Keratinocyte (primary cell): ENCODE data around the gene CDC6. TPM values are rescaled to one million over a fixed set of nuclear protein-coding genes. Genes with fewer than 3 reads are reported as not detected.
A peak's percentile ranks its signal among the peaks of the same experiment; 100 is the strongest.

Experiments used
- DNase-seq: peaks from one replicate; pipeline ENCODE4 v3.0.0-alpha.2; 2011; ENCODE audit warnings: low read depth, missing footprints, low spot score
- FAIRE-seq: peaks from 2 replicates; lab custom pipeline; 2011; peaks lifted over from hg19 to GRCh38; lab: Jason Lieb, UNC
- H2AFZ ChIP-seq: 2 replicates; pipeline ENCODE4 v1.6.0; 2012; ENCODE audit warnings: low read length, control low read depth, inconsistent platforms; ENCODE audit not compliant: control insufficient read depth
- H3K27ac ChIP-seq: 2 replicates; pipeline ENCODE4 v1.5.1; 2011; ENCODE audit warnings: low read length; ENCODE audit not compliant: control insufficient read depth, insufficient read depth
- H3K27me3 ChIP-seq: 3 replicates; pipeline ENCODE4 v1.6.0; 2011; ENCODE audit warnings: low read length; ENCODE audit not compliant: control insufficient read depth, insufficient read depth; ENCODE audit errors: extremely low read depth
- H3K36me3 ChIP-seq, 2 experiments: 2 replicates in 1 of 2; 3 replicates in 1 of 2; pipeline ENCODE4 v1.5.1; 2011; ENCODE audit warnings: low read length in 2 of 2, mild to moderate bottlenecking in 1 of 2; ENCODE audit not compliant: control insufficient read depth in 2 of 2, insufficient read depth in 2 of 2; ENCODE audit errors: extremely low read depth in 1 of 2
- H3K4me1 ChIP-seq: 3 replicates; pipeline ENCODE4 v1.5.1; 2011; ENCODE audit warnings: low read length; ENCODE audit not compliant: control insufficient read depth, insufficient read depth; ENCODE audit errors: extremely low read depth
- H3K4me2 ChIP-seq: 3 replicates; pipeline ENCODE4 v1.6.0; 2011; ENCODE audit warnings: low read depth, low read length; ENCODE audit not compliant: control insufficient read depth, insufficient read depth; ENCODE audit errors: extremely low read depth
- H3K4me3 ChIP-seq, 3 experiments: fragments of 200-600 bp in 1 of 3; sonication (generic) in 1 of 3; 2 replicates in 2 of 3; 3 replicates in 1 of 3; pipeline ENCODE4 v1.5.1; 2011 to 2016; ENCODE audit warnings: low read length in 3 of 3, mild to moderate bottlenecking in 3 of 3, control low read depth in 2 of 3, inconsistent platforms in 1 of 3, low read depth in 1 of 3, mixed read lengths in 1 of 3, mixed run types in 1 of 3, moderate library complexity in 1 of 3; ENCODE audit not compliant: control insufficient read depth in 2 of 3, insufficient read depth in 2 of 3; ENCODE audit errors: extremely low read depth in 1 of 3
- H3K79me2 ChIP-seq: 2 replicates; pipeline ENCODE4 v1.6.0; 2012; ENCODE audit warnings: low read length; ENCODE audit not compliant: control insufficient read depth, insufficient read depth
- H3K9ac ChIP-seq: 3 replicates; pipeline ENCODE4 v1.6.0; 2011; ENCODE audit warnings: low read length; ENCODE audit not compliant: control insufficient read depth, insufficient read depth; ENCODE audit errors: extremely low read depth
- H3K9me1 ChIP-seq: 3 replicates; pipeline ENCODE4 v1.6.0; 2011; ENCODE audit warnings: low read length; ENCODE audit not compliant: control insufficient read depth, insufficient read depth; ENCODE audit errors: extremely low read depth
- H3K9me3 ChIP-seq: 2 replicates; pipeline ENCODE4 v1.5.1; 2012; ENCODE audit warnings: low read depth, low read length; ENCODE audit not compliant: control insufficient read depth
- H4K20me1 ChIP-seq: 3 replicates; pipeline ENCODE4 v1.6.0; 2011; ENCODE audit warnings: low read length; ENCODE audit not compliant: control insufficient read depth, insufficient read depth; ENCODE audit errors: extremely low read depth
- EZH2 ChIP-seq: IDR thresholded peaks from one replicate; pipeline ENCODE4 v1.6.1; 2012; ENCODE audit warnings: inconsistent platforms, mild to moderate bottlenecking, low read length, moderate library complexity
- dilution Hi-C: fragments of 300-500 bp; cut with MboI; formaldehyde crosslinking; loops from one replicate; pipeline ENCODE4 v1.7.0; 2020; ENCODE audit warnings: low sequenced_read_pairs; ENCODE audit not compliant: extremely low pct_ligation_motif_present
- polyA plus RNA-seq, 5 experiments: library from polyadenylated mRNA; depleted of rRNA in 3 of 5; stranded (reverse) in 3 of 5; stranded (forward) in 1 of 5; unstranded in 1 of 5; fragments of >200 nt; gene quantifications; 1 replicate in 1 of 5; 2 replicates in 3 of 5; 3 replicates in 1 of 5; pipeline versions ENCODE4 v1.2.1 to v1.2.3, GENCODE V29; 2011 to 2012; ENCODE audit warnings: missing spikeins in 2 of 5, low read depth in 1 of 5, low replicate concordance in 1 of 5
- TF ChIP-seq, protein P1 (sequence below), 3 experiments: IDR thresholded peaks in 1 of 3; conservative IDR thresholded peaks in 1 of 3; optimal IDR thresholded peaks in 1 of 3; 2 replicates in 2 of 3; 3 replicates in 1 of 3; pipeline versions ENCODE3 to v1.5.1; 2011; ENCODE audit warnings: low read length in 3 of 3, mild to moderate bottlenecking in 3 of 3, moderate library complexity in 2 of 3, control low read depth in 1 of 3, inconsistent platforms in 1 of 3; ENCODE audit not compliant: insufficient read depth in 2 of 3; ENCODE audit errors: extremely low read depth in 1 of 3

Gene CDC6
- polyA plus RNA-seq, 1 donor (not counting 4 experiments of a cell fraction or from before 2014, with no cell fraction given): 28.0 TPM

DNA sequence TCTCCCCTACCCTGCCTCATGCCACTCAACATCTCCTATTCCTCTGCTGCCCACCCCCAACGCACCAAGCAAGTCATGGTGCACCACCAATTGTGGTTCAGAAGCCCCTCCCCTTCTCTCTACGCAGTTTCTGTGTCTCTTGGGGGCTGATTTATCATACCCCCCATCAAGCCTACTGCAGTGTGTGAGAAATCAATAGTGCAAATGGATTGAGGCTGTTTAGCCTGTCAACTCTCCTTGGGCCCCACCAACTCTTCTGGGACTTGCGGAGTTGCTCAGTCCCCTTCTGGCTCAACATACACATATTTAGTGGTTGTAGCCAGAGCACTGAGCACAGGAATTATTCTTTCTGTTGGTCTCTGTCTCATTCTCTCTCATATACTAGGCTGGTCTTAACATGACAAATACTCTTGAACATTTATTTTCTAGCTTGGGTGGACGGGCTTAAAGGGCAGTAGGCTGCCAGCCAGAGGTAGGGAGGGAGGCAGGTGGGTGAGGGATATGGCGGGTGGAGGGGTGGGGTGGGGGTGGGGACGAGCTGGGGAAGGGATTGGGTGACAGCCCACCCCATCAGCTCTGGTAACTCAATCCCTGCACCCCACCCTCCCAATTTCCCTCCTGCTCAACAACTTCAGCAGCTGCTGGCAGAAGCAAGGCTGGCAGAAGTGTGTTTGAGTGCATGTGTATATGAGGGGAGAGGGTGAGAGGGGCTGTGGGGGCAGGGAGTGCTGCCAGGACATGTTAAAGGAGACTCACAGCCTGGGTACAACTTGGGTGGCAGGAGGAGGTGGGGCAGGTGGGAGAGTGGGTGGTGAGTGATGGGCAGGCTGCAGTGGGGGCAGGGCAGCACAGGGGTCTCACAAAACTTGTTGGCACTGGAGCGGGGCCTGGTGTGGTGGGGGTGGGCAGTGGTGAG is 26.2 kb downstream of the CDC6 start:
- dilution Hi-C loops: no loop called here
- FAIRE-seq (no peak), DNase-seq (no peak)

DNA sequence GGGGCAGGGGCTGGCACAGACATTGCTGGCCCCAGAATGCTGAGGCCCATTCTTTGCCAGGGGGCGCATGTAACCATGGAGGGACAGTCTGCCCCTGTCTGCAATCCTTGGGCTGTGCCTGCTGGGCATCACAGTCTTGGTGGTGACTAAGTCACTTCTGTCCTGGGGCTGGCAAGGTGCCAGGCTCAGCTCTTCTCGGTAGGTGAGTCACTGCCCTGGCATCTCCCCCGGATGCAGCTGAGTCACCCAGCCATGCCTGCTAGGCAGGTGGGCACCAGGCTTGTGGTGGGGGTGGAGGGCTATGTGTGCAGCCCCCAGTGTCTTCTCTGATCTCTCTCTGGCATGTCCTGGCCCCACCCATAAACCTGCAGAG is 26.9 kb downstream of the CDC6 start:
- Histone ChIP-seq H3K79me2 (peaks cover 15% of the 10 kb centered on the region), H3K4me1 (peaks cover 90% of the 10 kb centered on the region), H3K4me2 (peak overlapping the region; percentile 54), H3K9ac (no peak overlapping the region), H4K20me1 (no peaks in the 10 kb centered on the region), H3K27ac (no peak overlapping the region), H2AFZ (no peak overlapping the region), H3K4me3 (no peak overlapping the region), H3K36me3 (no peaks in the 10 kb centered on the region), H3K9me3 (no peaks in the 10 kb centered on the region), H3K27me3 (no peaks in the 10 kb centered on the region), H3K9me1 (no peaks in the 10 kb centered on the region)
- peak; percentile 91 for FAIRE-seq
- peak; percentile 99 for DNase-seq
- TF ChIP-seq EZH2: no peak
- TF ChIP-seq, protein P1, sequence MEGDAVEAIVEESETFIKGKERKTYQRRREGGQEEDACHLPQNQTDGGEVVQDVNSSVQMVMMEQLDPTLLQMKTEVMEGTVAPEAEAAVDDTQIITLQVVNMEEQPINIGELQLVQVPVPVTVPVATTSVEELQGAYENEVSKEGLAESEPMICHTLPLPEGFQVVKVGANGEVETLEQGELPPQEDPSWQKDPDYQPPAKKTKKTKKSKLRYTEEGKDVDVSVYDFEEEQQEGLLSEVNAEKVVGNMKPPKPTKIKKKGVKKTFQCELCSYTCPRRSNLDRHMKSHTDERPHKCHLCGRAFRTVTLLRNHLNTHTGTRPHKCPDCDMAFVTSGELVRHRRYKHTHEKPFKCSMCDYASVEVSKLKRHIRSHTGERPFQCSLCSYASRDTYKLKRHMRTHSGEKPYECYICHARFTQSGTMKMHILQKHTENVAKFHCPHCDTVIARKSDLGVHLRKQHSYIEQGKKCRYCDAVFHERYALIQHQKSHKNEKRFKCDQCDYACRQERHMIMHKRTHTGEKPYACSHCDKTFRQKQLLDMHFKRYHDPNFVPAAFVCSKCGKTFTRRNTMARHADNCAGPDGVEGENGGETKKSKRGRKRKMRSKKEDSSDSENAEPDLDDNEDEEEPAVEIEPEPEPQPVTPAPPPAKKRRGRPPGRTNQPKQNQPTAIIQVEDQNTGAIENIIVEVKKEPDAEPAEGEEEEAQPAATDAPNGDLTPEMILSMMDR (optimal IDR thresholded peaks at IDR 0.05 in 1 of 3, IDR thresholded peaks at IDR 0.05 in 1 of 3, conservative IDR thresholded peaks at IDR 0.05 in 1 of 3; ENCODE audit: extremely low read depth in 1 of 3, insufficient read depth in 2 of 3, low read length in 3 of 3): peak in 1 of 3 experiments; percentile 30
- dilution Hi-C loops: no loop called here

More for the DNA sequence above, 26.2 kb downstream of the CDC6 start:
- Histone ChIP-seq H3K79me2 (peaks cover 8% of the 10 kb centered on the region), H3K27me3 (no peaks in the 10 kb centered on the region), H3K4me3 (no peak overlapping the region), H3K4me1 (peaks cover 91% of the 10 kb centered on the region), H3K9ac (no peak overlapping the region), H3K9me1 (no peaks in the 10 kb centered on the region), H3K9me3 (no peaks in the 10 kb centered on the region), H4K20me1 (no peaks in the 10 kb centered on the region), H3K36me3 (no peaks in the 10 kb centered on the region), H3K27ac (no peak overlapping the region), H3K4me2 (peak overlapping the region; percentile 20), H2AFZ (no peak overlapping the region)
- no peak for TF ChIP-seq EZH2
- TF ChIP-seq, protein P1 (optimal IDR thresholded peaks at IDR 0.05 in 1 of 3, IDR thresholded peaks at IDR 0.05 in 1 of 3, conservative IDR thresholded peaks at IDR 0.05 in 1 of 3; ENCODE audit: extremely low read depth in 1 of 3, insufficient read depth in 2 of 3, low read length in 3 of 3): no peak
